AG09319 (cell line): ENCODE measurements around the gene UBL3.

Experiments
- DNase-seq: peaks from one replicate; pipeline ENCODE4 v3.0.0-alpha.2; 2010; ENCODE audit warnings: low read depth; ENCODE audit errors: extremely low read depth
- CTCF ChIP-seq: IDR thresholded peaks from 2 replicates; pipeline ENCODE4 v1.5.1; 2011; ENCODE audit warnings: low read depth, mild to moderate bottlenecking, inconsistent platforms, low read length, moderate library complexity

The UBL3 gene

GRCh38 chr13:29887030-29887557 is 36.7 kb upstream of the UBL3 start:
- TF ChIP-seq CTCF: no peak
- no peak for DNase-seq

- DNase-seq: no peak
- TF ChIP-seq CTCF: no peak
These were observed 36.0 kb upstream of the UBL3 start for GRCh38 chr13:29886446-29886845.

- no peak for DNase-seq
- TF ChIP-seq CTCF: no peak
These were observed 35.6 kb upstream of the UBL3 start for GRCh38 chr13:29885989-29886388.

- DNase-seq: no peak
- TF ChIP-seq CTCF: no peak
These were observed 34.4 kb upstream of the UBL3 start for GRCh38 chr13:29884671-29885430.

GRCh38 chr13:29883941-29884518 is 33.6 kb upstream of the UBL3 start:
- TF ChIP-seq CTCF: no peak
- peak; percentile 31 for DNase-seq

GRCh38 chr13:29882076-29882475 is 31.7 kb upstream of the UBL3 start:
- no peak for DNase-seq
- TF ChIP-seq CTCF: no peak

- no peak for TF ChIP-seq CTCF
- DNase-seq: no peak
These were observed 27.7 kb upstream of the UBL3 start for GRCh38 chr13:29878101-29878500.
